Neural cell (in vitro differentiated cells): ENCODE data around the gene MYORG. TPM values are rescaled to one million over a fixed set of nuclear protein-coding genes. Genes with fewer than 3 reads are reported as not detected.

Experiments used
- H2AFZ ChIP-seq: fragments of 200-600, 300-800 bp; sonication (generic), shearing (Covaris generic); 2 replicates; pipeline ENCODE4 v1.6.0; 2014; ENCODE audit warnings: low read depth, mild to moderate bottlenecking, antibody characterized with exemption, low read length, moderate library complexity
- H3F3A ChIP-seq: fragments of 200-600 bp; shearing (Covaris generic); 2 replicates; pipeline ENCODE4 v1.6.1; 2016; ENCODE audit warnings: mild to moderate bottlenecking, moderate library complexity, mixed read lengths, antibody characterized with exemption, low read length; ENCODE audit not compliant: insufficient read depth, poor library complexity, severe bottlenecking
- H3K27ac ChIP-seq: fragments of 200-600, 300-800 bp; sonication (generic), shearing (Covaris generic); 2 replicates; pipeline ENCODE4 v1.5.1; 2014; ENCODE audit warnings: mild to moderate bottlenecking, low read length, moderate library complexity
- H3K27me3 ChIP-seq: fragments of 300-800, 200-600 bp; sonication (generic), shearing (Covaris generic); 2 replicates; pipeline ENCODE4 v1.6.0; 2014; ENCODE audit warnings: mild to moderate bottlenecking, low read depth, low read length, moderate library complexity; ENCODE audit not compliant: insufficient read depth
- H3K36me3 ChIP-seq: fragments of 300-800, 200-600 bp; sonication (generic), shearing (Covaris generic); 2 replicates; pipeline ENCODE4 v1.5.1; 2014; ENCODE audit warnings: mild to moderate bottlenecking, antibody characterized with exemption, low read length, moderate library complexity; ENCODE audit not compliant: insufficient read depth
- H3K4me2 ChIP-seq: fragments of 300-800, 200-600 bp; sonication (generic), shearing (Covaris generic); 2 replicates; pipeline ENCODE4 v1.6.0; 2014; ENCODE audit warnings: mild to moderate bottlenecking, low read length
- H3K4me3 ChIP-seq: fragments of 300-800, 200-600 bp; sonication (generic), shearing (Covaris generic); 2 replicates; pipeline ENCODE4 v1.5.1; 2014; ENCODE audit warnings: mild to moderate bottlenecking, low read length, moderate library complexity
- H3K79me2 ChIP-seq: fragments of 200-600 bp; shearing (Covaris generic); replicated peaks from 2 replicates; pipeline ENCODE4 v1.6.0; 2014; ENCODE audit warnings: mild to moderate bottlenecking, low read length, moderate library complexity; ENCODE audit not compliant: insufficient read depth
- H3K9ac ChIP-seq: fragments of 300-800, 200-600 bp; sonication (generic), shearing (Covaris generic); 2 replicates; pipeline ENCODE4 v1.6.1; 2016; ENCODE audit warnings: mild to moderate bottlenecking, low read length, mixed read lengths
- H3K9me2 ChIP-seq: fragments of 200-600 bp; shearing (Covaris generic); 2 replicates; pipeline ENCODE4 v1.6.1; 2016; ENCODE audit warnings: mild to moderate bottlenecking, low read length, mixed read lengths; ENCODE audit not compliant: insufficient read depth
- H3K9me3 ChIP-seq: fragments of 200-600, 300-800 bp; sonication (generic), shearing (Covaris generic); 2 replicates; pipeline ENCODE4 v1.6.1; 2016; ENCODE audit warnings: mild to moderate bottlenecking, mixed run types, low read length, moderate library complexity, mixed read lengths
- H4K20me1 ChIP-seq: fragments of 200-600 bp; shearing (Covaris generic); 2 replicates; pipeline ENCODE4 v1.6.1; 2016; ENCODE audit warnings: mild to moderate bottlenecking, mixed run types; ENCODE audit not compliant: insufficient read depth
- CTCF ChIP-seq: fragments of 450-650 bp; IDR thresholded peaks from 2 replicates; pipeline ENCODE4 v1.5.1; 2014; ENCODE audit warnings: antibody characterized with exemption, mild to moderate bottlenecking, moderate library complexity; ENCODE audit not compliant: poor library complexity, severe bottlenecking
- EP300 ChIP-seq: fragments of 450-650 bp; conservative IDR thresholded peaks from 2 replicates; pipeline ENCODE4 v1.6.1; 2014; ENCODE audit warnings: antibody characterized with exemption, mild to moderate bottlenecking, moderate library complexity; ENCODE audit not compliant: poor library complexity, severe bottlenecking
- EZH2 ChIP-seq: fragments of 200-600, 300-800 bp; shearing (Covaris generic), sonication (generic); IDR thresholded peaks from 2 replicates; pipeline ENCODE4 v1.6.1; 2014; ENCODE audit warnings: antibody characterized with exemption, low read length, borderline replicate concordance, mild to moderate bottlenecking; ENCODE audit not compliant: insufficient read depth, poor library complexity, severe bottlenecking
- MXI1 ChIP-seq: fragments of 450-650 bp; conservative IDR thresholded peaks from 2 replicates; pipeline ENCODE4 v1.6.1; 2014; ENCODE audit warnings: antibody characterized with exemption, mild to moderate bottlenecking; ENCODE audit not compliant: poor library complexity, severe bottlenecking
- POLR2AphosphoS5 ChIP-seq: IDR thresholded peaks from 2 replicates; pipeline ENCODE4 v1.6.1; 2012
- RAD21 ChIP-seq: fragments of 450-650 bp; conservative IDR thresholded peaks from 2 replicates; pipeline ENCODE4 v1.6.1; 2014; ENCODE audit warnings: antibody characterized with exemption, mild to moderate bottlenecking, moderate library complexity
- REST ChIP-seq: IDR thresholded peaks from 2 replicates; pipeline ENCODE4 v1.6.1; 2012; ENCODE audit warnings: borderline replicate concordance
- SMC3 ChIP-seq: fragments of 450-650 bp; conservative IDR thresholded peaks from 2 replicates; pipeline ENCODE4 v1.6.1; 2014; ENCODE audit warnings: antibody characterized with exemption, mild to moderate bottlenecking, moderate library complexity; ENCODE audit not compliant: poor library complexity
- TAF1 ChIP-seq: IDR thresholded peaks from 2 replicates; pipeline ENCODE4 v1.6.1; 2012; ENCODE audit warnings: low read depth
- polyA plus RNA-seq: library from polyadenylated mRNA; depleted of rRNA; stranded (reverse); fragments of >200 nt; gene quantifications from 2 replicates; pipeline ENCODE4 v1.2.3, GENCODE V29; 2014

MYORG gene
- polyA plus RNA-seq, 1 donor from 2014 or later = 0.58 TPM

- no peak for TF ChIP-seq TAF1
- TF ChIP-seq REST = no peak
- TF ChIP-seq EP300 = no peak
- no peak for TF ChIP-seq MXI1
- TF ChIP-seq RAD21 = no peak
- no peak for TF ChIP-seq EZH2
- no peak for TF ChIP-seq SMC3
- no peak for TF ChIP-seq CTCF
- no peak for TF ChIP-seq POLR2AphosphoS5
- no peaks in the 10 kb centered on the region for H3K79me2 ChIP-seq
- no peaks in the 10 kb centered on the region for H3K9me3 ChIP-seq
- H3K9me2 ChIP-seq = no peaks in the 10 kb centered on the region
- no peaks in the 10 kb centered on the region for H3K36me3 ChIP-seq
- H3K9ac ChIP-seq = no peak overlapping the region
- no peak overlapping the region for H3K4me3 ChIP-seq
- no peaks in the 10 kb centered on the region for H4K20me1 ChIP-seq
- no peaks in the 10 kb centered on the region for H3K27me3 ChIP-seq
- no peak overlapping the region for H3K27ac ChIP-seq
- no peak overlapping the region for H2AFZ ChIP-seq
- H3F3A ChIP-seq = no peaks in the 10 kb centered on the region
- H3K4me2 ChIP-seq = no peak overlapping the region
Measured at GRCh38 chr9:34396276-34397214, 19.8 kb upstream of the MYORG start.

- Histone ChIP-seq H3K36me3 (no peaks in the 10 kb centered on the region), H3K79me2 (no peaks in the 10 kb centered on the region), H3K9ac (no peak overlapping the region), H3K4me3 (no peak overlapping the region), H3K9me2 (no peaks in the 10 kb centered on the region), H3K27ac (no peak overlapping the region), H3K9me3 (no peaks in the 10 kb centered on the region), H3K4me2 (no peak overlapping the region), H4K20me1 (no peaks in the 10 kb centered on the region), H3K27me3 (no peaks in the 10 kb centered on the region), H3F3A (no peaks in the 10 kb centered on the region), H2AFZ (no peak overlapping the region)
- no peak for TF ChIP-seq EZH2
- TF ChIP-seq MXI1 = no peak
- no peak for TF ChIP-seq TAF1
- TF ChIP-seq RAD21 = no peak
- no peak for TF ChIP-seq SMC3
- no peak for TF ChIP-seq CTCF
- no peak for TF ChIP-seq POLR2AphosphoS5
- no peak for TF ChIP-seq EP300
- TF ChIP-seq REST = no peak
Measured at GRCh38 chr9:34392511-34392910, 15.8 kb upstream of the MYORG start.
